ENCODE measurements around the gene TANC1. TPM values are rescaled to one million over a fixed set of nuclear protein-coding genes. Genes with fewer than 3 reads are reported as not detected.

The TANC1 gene
- polyA plus RNA-seq, 1 donor (not counting 4 experiments of a cell fraction or from before 2014, with no cell fraction given), result 33.5 TPM

- Histone ChIP-seq H4K20me1 (ENCODE audit: control insufficient read depth, extremely low read depth, insufficient read depth, low read length) (no peaks in the 10 kb centered on the region), H3K4me3 (ENCODE audit: control insufficient read depth in 2 of 3, extremely low read depth in 1 of 3, insufficient read depth in 2 of 3, low read depth in 1 of 3, low read length in 3 of 3) (no peak overlapping the region), H3K4me1 (ENCODE audit: control insufficient read depth, extremely low read depth, insufficient read depth, low read length) (peaks cover 65% of the 10 kb centered on the region), H3K9ac (ENCODE audit: control insufficient read depth, extremely low read depth, insufficient read depth, low read length) (no peak overlapping the region), H3K27me3 (ENCODE audit: control insufficient read depth, extremely low read depth, insufficient read depth, low read length) (no peaks in the 10 kb centered on the region), H3K9me1 (ENCODE audit: control insufficient read depth, extremely low read depth, insufficient read depth, low read length) (peaks cover 2% of the 10 kb centered on the region), H2AFZ (ENCODE audit: control insufficient read depth, low read length) (no peak overlapping the region), H3K27ac (ENCODE audit: control insufficient read depth, insufficient read depth, low read length) (peak overlapping the region; percentile 2), H3K36me3 (ENCODE audit: control insufficient read depth in 2 of 2, extremely low read depth in 1 of 2, insufficient read depth in 2 of 2, low read length in 2 of 2) (peaks cover 0 to 5% of the 10 kb centered on the region in 2 experiments), H3K79me2 (ENCODE audit: control insufficient read depth, insufficient read depth, low read length) (peaks cover 80% of the 10 kb centered on the region), H3K9me3 (ENCODE audit: control insufficient read depth, low read depth, low read length) (no peaks in the 10 kb centered on the region), H3K4me2 (ENCODE audit: control insufficient read depth, extremely low read depth, insufficient read depth, low read depth, low read length) (no peak overlapping the region)
- dilution Hi-C loops (cut with MboI; ENCODE audit: extremely low pct_ligation_motif_present, low sequenced_read_pairs), result no loop called here
- TF ChIP-seq EZH2 (IDR thresholded peaks at IDR 0.05; ENCODE audit: low read length) (no peak), CTCF (optimal IDR thresholded peaks at IDR 0.05 in 1 of 3, IDR thresholded peaks at IDR 0.05 in 1 of 3, conservative IDR thresholded peaks at IDR 0.05 in 1 of 3; ENCODE audit: extremely low read depth in 1 of 3, insufficient read depth in 2 of 3, low read length in 3 of 3) (no peak)
- FAIRE-seq (no peak), DNase-seq (ENCODE audit: low read depth, low spot score) (no peak)
Measured at GRCh38 chr2:158993030-158993429, 24.6 kb downstream of the TANC1 start.

- Histone ChIP-seq H3K4me2 (ENCODE audit: control insufficient read depth, extremely low read depth, insufficient read depth, low read depth, low read length) (no peak overlapping the region), H3K4me1 (ENCODE audit: control insufficient read depth, extremely low read depth, insufficient read depth, low read length) (peaks cover 65% of the 10 kb centered on the region), H2AFZ (ENCODE audit: control insufficient read depth, low read length) (no peak overlapping the region), H4K20me1 (ENCODE audit: control insufficient read depth, extremely low read depth, insufficient read depth, low read length) (no peaks in the 10 kb centered on the region), H3K9me1 (ENCODE audit: control insufficient read depth, extremely low read depth, insufficient read depth, low read length) (peaks cover 2% of the 10 kb centered on the region), H3K9me3 (ENCODE audit: control insufficient read depth, low read depth, low read length) (no peaks in the 10 kb centered on the region), H3K36me3 (ENCODE audit: control insufficient read depth in 2 of 2, extremely low read depth in 1 of 2, insufficient read depth in 2 of 2, low read length in 2 of 2) (peaks cover 0 to 5% of the 10 kb centered on the region in 2 experiments), H3K9ac (ENCODE audit: control insufficient read depth, extremely low read depth, insufficient read depth, low read length) (no peak overlapping the region), H3K27me3 (ENCODE audit: control insufficient read depth, extremely low read depth, insufficient read depth, low read length) (no peaks in the 10 kb centered on the region), H3K4me3 (ENCODE audit: control insufficient read depth in 2 of 3, extremely low read depth in 1 of 3, insufficient read depth in 2 of 3, low read depth in 1 of 3, low read length in 3 of 3) (no peak overlapping the region), H3K79me2 (ENCODE audit: control insufficient read depth, insufficient read depth, low read length) (peaks cover 80% of the 10 kb centered on the region), H3K27ac (ENCODE audit: control insufficient read depth, insufficient read depth, low read length) (no peak overlapping the region)
- FAIRE-seq (no peak), DNase-seq (ENCODE audit: low read depth, low spot score) (no peak)
- TF ChIP-seq CTCF (optimal IDR thresholded peaks at IDR 0.05 in 1 of 3, IDR thresholded peaks at IDR 0.05 in 1 of 3, conservative IDR thresholded peaks at IDR 0.05 in 1 of 3; ENCODE audit: extremely low read depth in 1 of 3, insufficient read depth in 2 of 3, low read length in 3 of 3) (no peak), EZH2 (IDR thresholded peaks at IDR 0.05; ENCODE audit: low read length) (no peak)
- dilution Hi-C loops (cut with MboI; ENCODE audit: extremely low pct_ligation_motif_present, low sequenced_read_pairs), result no loop called here
Measured at GRCh38 chr2:158993721-158994587, 25.5 kb downstream of the TANC1 start.
